HL-60 (cell line): ENCODE data around the gene GABRG1.

ENCODE experiments used
- DNase-seq, 2 experiments: peaks; one replicate each; pipeline ENCODE4 v3.0.0-alpha.2; 2010 to 2020; ENCODE audit warnings: low read depth in 1 of 2, low spot score in 1 of 2
- H3K27ac ChIP-seq: fragments of 250-450 bp; sonication (Bioruptor Pico); replicated peaks from 2 replicates; pipeline ENCODE4 v1.5.1; 2020; ENCODE audit warnings: mild to moderate bottlenecking, moderate library complexity
- H3K27me3 ChIP-seq: fragments of 250-450 bp; sonication (Bioruptor Pico); 2 replicates; pipeline ENCODE4 v1.5.1; 2021; ENCODE audit warnings: mild to moderate bottlenecking, moderate library complexity; ENCODE audit not compliant: insufficient read depth, poor library complexity, severe bottlenecking
- H3K4me3 ChIP-seq: replicated peaks from 2 replicates; pipeline ENCODE4 v1.5.1; 2011; ENCODE audit warnings: mild to moderate bottlenecking, control low read depth, low read length; ENCODE audit not compliant: insufficient read depth
- GABPA ChIP-seq: IDR thresholded peaks from 2 replicates; pipeline ENCODE4 v1.6.1; 2012; ENCODE audit warnings: low read depth
- POLR2AphosphoS5 ChIP-seq: IDR thresholded peaks from 2 replicates; pipeline ENCODE4 v1.6.1; 2012; ENCODE audit warnings: low read depth
- SPI1 ChIP-seq: IDR thresholded peaks from 2 replicates; pipeline ENCODE4 v1.6.1; 2012; ENCODE audit warnings: low read depth, mild to moderate bottlenecking, borderline replicate concordance
- long read RNA-seq: library from polyadenylated mRNA; unstranded; transcript quantifications from one replicate; pipeline ENCODE4 v2.0.0, GENCODE V29; 2020
- TF ChIP-seq, protein P1 (sequence below): IDR thresholded peaks from 2 replicates; pipeline ENCODE4 v1.6.1; 2012; ENCODE audit warnings: low read depth; ENCODE audit not compliant: insufficient replicate concordance
- TF ChIP-seq, protein P2 (sequence below): IDR thresholded peaks from one replicate; pipeline ENCODE4 v1.5.1; 2011; ENCODE audit warnings: low read length, control low read depth, inconsistent platforms; ENCODE audit not compliant: insufficient read depth

Gene GABRG1
- long read RNA-seq = 0 reads

GRCh38 chr4:46123913-46124755, at the start of gene GABRG1:
Gene GABRG1, minus strand, starts transcription at chr4:46124054. Its CDS starts 141 bp downstream, at chr4:46123913.
- H3K27me3 ChIP-seq = no peaks in the 10 kb centered on the region
- H3K4me3 ChIP-seq = no peak within 1 kb of the TSS
- H3K27ac ChIP-seq = no peak within 1 kb of the TSS
- no peak for DNase-seq
- TF ChIP-seq SPI1 = no peak
- TF ChIP-seq, protein P1, sequence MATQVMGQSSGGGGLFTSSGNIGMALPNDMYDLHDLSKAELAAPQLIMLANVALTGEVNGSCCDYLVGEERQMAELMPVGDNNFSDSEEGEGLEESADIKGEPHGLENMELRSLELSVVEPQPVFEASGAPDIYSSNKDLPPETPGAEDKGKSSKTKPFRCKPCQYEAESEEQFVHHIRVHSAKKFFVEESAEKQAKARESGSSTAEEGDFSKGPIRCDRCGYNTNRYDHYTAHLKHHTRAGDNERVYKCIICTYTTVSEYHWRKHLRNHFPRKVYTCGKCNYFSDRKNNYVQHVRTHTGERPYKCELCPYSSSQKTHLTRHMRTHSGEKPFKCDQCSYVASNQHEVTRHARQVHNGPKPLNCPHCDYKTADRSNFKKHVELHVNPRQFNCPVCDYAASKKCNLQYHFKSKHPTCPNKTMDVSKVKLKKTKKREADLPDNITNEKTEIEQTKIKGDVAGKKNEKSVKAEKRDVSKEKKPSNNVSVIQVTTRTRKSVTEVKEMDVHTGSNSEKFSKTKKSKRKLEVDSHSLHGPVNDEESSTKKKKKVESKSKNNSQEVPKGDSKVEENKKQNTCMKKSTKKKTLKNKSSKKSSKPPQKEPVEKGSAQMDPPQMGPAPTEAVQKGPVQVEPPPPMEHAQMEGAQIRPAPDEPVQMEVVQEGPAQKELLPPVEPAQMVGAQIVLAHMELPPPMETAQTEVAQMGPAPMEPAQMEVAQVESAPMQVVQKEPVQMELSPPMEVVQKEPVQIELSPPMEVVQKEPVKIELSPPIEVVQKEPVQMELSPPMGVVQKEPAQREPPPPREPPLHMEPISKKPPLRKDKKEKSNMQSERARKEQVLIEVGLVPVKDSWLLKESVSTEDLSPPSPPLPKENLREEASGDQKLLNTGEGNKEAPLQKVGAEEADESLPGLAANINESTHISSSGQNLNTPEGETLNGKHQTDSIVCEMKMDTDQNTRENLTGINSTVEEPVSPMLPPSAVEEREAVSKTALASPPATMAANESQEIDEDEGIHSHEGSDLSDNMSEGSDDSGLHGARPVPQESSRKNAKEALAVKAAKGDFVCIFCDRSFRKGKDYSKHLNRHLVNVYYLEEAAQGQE = no peak
- no peak for TF ChIP-seq GABPA

- TF ChIP-seq, protein P1 = no peak
- TF ChIP-seq POLR2AphosphoS5 = no peak
- TF ChIP-seq SPI1 = no peak
- TF ChIP-seq, protein P2, sequence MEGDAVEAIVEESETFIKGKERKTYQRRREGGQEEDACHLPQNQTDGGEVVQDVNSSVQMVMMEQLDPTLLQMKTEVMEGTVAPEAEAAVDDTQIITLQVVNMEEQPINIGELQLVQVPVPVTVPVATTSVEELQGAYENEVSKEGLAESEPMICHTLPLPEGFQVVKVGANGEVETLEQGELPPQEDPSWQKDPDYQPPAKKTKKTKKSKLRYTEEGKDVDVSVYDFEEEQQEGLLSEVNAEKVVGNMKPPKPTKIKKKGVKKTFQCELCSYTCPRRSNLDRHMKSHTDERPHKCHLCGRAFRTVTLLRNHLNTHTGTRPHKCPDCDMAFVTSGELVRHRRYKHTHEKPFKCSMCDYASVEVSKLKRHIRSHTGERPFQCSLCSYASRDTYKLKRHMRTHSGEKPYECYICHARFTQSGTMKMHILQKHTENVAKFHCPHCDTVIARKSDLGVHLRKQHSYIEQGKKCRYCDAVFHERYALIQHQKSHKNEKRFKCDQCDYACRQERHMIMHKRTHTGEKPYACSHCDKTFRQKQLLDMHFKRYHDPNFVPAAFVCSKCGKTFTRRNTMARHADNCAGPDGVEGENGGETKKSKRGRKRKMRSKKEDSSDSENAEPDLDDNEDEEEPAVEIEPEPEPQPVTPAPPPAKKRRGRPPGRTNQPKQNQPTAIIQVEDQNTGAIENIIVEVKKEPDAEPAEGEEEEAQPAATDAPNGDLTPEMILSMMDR = no peak
- no peak for TF ChIP-seq GABPA
- DNase-seq = no peak
- Histone ChIP-seq H3K4me3 (no peak overlapping the region), H3K27me3 (no peaks in the 10 kb centered on the region), H3K27ac (no peak overlapping the region)
These were observed 23.1 kb upstream of the GABRG1 start for GRCh38 chr4:46146993-46147392.

DNA sequence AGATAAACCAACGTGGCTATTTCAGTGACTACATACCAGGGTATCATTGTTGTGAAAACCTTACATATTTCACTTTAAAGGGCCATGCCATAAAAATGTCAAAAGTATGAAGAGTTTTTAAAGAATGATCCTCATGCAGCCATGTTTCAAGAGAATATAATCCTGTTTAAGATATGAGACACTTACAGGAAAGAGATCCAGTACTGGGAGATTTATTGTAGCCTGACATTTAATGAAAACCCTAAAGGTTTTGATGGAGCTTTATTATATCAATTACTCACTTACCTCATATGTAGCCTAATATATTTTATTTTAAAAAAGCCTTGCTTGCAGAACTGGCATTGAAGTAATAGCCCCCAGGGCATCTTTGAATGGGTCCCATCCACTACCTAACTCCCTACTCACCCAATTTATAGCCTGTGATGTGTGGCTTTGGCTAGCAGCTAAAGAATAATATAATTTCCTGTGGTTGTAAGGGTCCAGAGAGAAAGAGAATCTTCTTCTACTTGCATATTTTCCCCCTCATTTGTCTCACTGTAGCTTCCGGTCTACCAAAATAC, 7.7 kb upstream of the GABRG1 start:
- Histone ChIP-seq H3K4me3 (no peak overlapping the region), H3K27me3 (no peaks in the 10 kb centered on the region), H3K27ac (no peak overlapping the region)
- no peak for DNase-seq
- TF ChIP-seq SPI1 = no peak
- TF ChIP-seq GABPA = no peak
- TF ChIP-seq, protein P2 = no peak
- TF ChIP-seq, protein P1 = no peak
- no peak for TF ChIP-seq POLR2AphosphoS5
